OCI-LY7 (cell line): ENCODE data around the gene EAF2. TPM values are rescaled to one million over a fixed set of nuclear protein-coding genes. Genes with fewer than 3 reads are reported as not detected.

ENCODE experiments used
- BruUV-seq: library from RNA; stranded (reverse); fragments of 400-500 nt; replicated peaks from 2 replicates; lab custom pipeline; 2021; lab: Mats Ljungman, UMichigan
- CTCF ChIA-PET: fragments of 300-600 bp; sonication (Branson Sonifier 250); formaldehyde crosslinking; loops from one replicate; lab custom pipeline; 2022; ENCODE audit warnings: antibody characterized with exemption; ENCODE audit not compliant: unreplicated experiment; lab: Charles Lee
- POLR2A ChIA-PET: fragments of 300-600 bp; sonication (Branson Sonifier 250); formaldehyde crosslinking; loops from one replicate; lab custom pipeline; 2022; ENCODE audit warnings: antibody characterized with exemption; lab: Charles Lee
- DNase-seq: peaks from one replicate; pipeline ENCODE4 v3.0.0-alpha.2; 2015; ENCODE audit warnings: low spot score
- H2AFZ ChIP-seq: fragments of 200-600 bp; sonication (generic), shearing (Covaris generic); 2 replicates; pipeline ENCODE4 v1.6.1; 2014; ENCODE audit warnings: mild to moderate bottlenecking, antibody characterized with exemption, low read length, moderate library complexity
- H3K27ac ChIP-seq: fragments of 200-600 bp; sonication (generic); 2 replicates; pipeline ENCODE4 v1.5.1; 2014; ENCODE audit warnings: mixed run types, low read depth, mild to moderate bottlenecking, moderate library complexity, low read length, inconsistent platforms; ENCODE audit not compliant: poor library complexity, severe bottlenecking
- H3K36me3 ChIP-seq: fragments of 200-600 bp; sonication (generic); 2 replicates; pipeline ENCODE4 v1.6.1; 2014; ENCODE audit warnings: mild to moderate bottlenecking, antibody characterized with exemption, low read length, moderate library complexity, mixed read lengths; ENCODE audit not compliant: insufficient read depth
- H3K4me1 ChIP-seq: fragments of 200-600 bp; sonication (generic); 2 replicates; pipeline ENCODE4 v1.5.1; 2014; ENCODE audit warnings: mild to moderate bottlenecking, low read length; ENCODE audit not compliant: insufficient read depth, poor library complexity, severe bottlenecking
- H3K4me2 ChIP-seq: fragments of 200-600 bp; sonication (generic); 2 replicates; pipeline ENCODE4 v1.6.1; 2014; ENCODE audit warnings: mild to moderate bottlenecking, low read length
- H3K4me3 ChIP-seq: fragments of 200-600 bp; sonication (generic); 2 replicates; pipeline ENCODE4 v1.5.1; 2014; ENCODE audit warnings: mild to moderate bottlenecking, low read depth, low read length; ENCODE audit not compliant: poor library complexity, severe bottlenecking
- H3K79me2 ChIP-seq: fragments of 200-600 bp; sonication (generic); 2 replicates; pipeline ENCODE4 v1.6.1; 2016; ENCODE audit warnings: low read depth, mild to moderate bottlenecking, low read length, moderate library complexity, mixed read lengths; ENCODE audit not compliant: insufficient read depth
- H3K9me2 ChIP-seq: fragments of 200-600 bp; sonication (generic); 2 replicates; pipeline ENCODE4 v1.6.1; 2016; ENCODE audit warnings: mild to moderate bottlenecking, low read length, mixed read lengths; ENCODE audit not compliant: insufficient read depth
- H3K9me3 ChIP-seq: fragments of 200-600 bp; sonication (generic); 2 replicates; pipeline ENCODE4 v1.6.1; 2014; ENCODE audit warnings: mild to moderate bottlenecking, mixed run types, low read length, mixed read lengths
- H4K20me1 ChIP-seq: fragments of 200-600 bp; sonication (generic); 2 replicates; pipeline ENCODE4 v1.6.1; 2014; ENCODE audit warnings: mild to moderate bottlenecking, antibody characterized with exemption, low read length, moderate library complexity, mixed read lengths; ENCODE audit not compliant: insufficient read depth
- CTCF ChIP-seq: fragments of 200-600 bp; sonication (generic); conservative IDR thresholded peaks from 2 replicates; pipeline ENCODE4 v1.5.1; 2014; ENCODE audit warnings: mild to moderate bottlenecking, antibody characterized with exemption, low read length, moderate library complexity, mixed read lengths
- EZH2phosphoT487 ChIP-seq: fragments of 200-600 bp; sonication (generic); IDR thresholded peaks from 2 replicates; pipeline ENCODE4 v1.6.1; 2018; ENCODE audit warnings: low read depth, borderline replicate concordance, mild to moderate bottlenecking, mixed run types, antibody characterized with exemption, low read length, moderate library complexity, mixed read lengths
- intact Hi-C: fragments of 100-400 bp; cut with micrococcal nuclease; formaldehyde crosslinking; loops from one replicate; pipeline ENCODE4 v1.10.0; 2022; ENCODE audit not compliant: unreplicated experiment
- total RNA-seq, 2 experiments: library from RNA; depleted of rRNA in 1 of 2; stranded (reverse); fragments of >200 nt in 1 of 2; shearing (Covaris generic) in 1 of 2; gene quantifications; 2 replicates each; pipeline ENCODE4 v1.2.3, GENCODE V29; 2014 to 2022

EAF2 gene
- total RNA-seq, 2 experiments from 2014 or later: 78.1 to 132 TPM

- H3K36me3 ChIP-seq: peaks cover 78% of the 10 kb centered on the region
- ChIA-PET POLR2A (interaction anchor here (0.6 to 8.1 kb wide), 6 partner anchors 9 to 346 kb away, joined by 3 to 110 read pairs (median 5); no protein-coding TSS in a partner anchor), CTCF (interaction anchor here (0.5 kb wide), 1 partner anchor 84 kb away, joined by 6 read pairs; no protein-coding TSS in a partner anchor)
- peaks cover 62% of the 10 kb centered on the region for H3K4me1 ChIP-seq
- H3K79me2 ChIP-seq: peaks cover 92% of the 10 kb centered on the region
- BruUV-seq: TSS peak; percentile 80
- H3K9me3 ChIP-seq: peaks cover 4% of the 10 kb centered on the region; the same call in 1 of the 2 replicates
- H3K4me3 ChIP-seq: peak overlapping the region; percentile 93
- H3K27ac ChIP-seq: peak overlapping the region; percentile 83
- no peaks in the 10 kb centered on the region for H3K9me2 ChIP-seq
- peak overlapping the region; percentile 96 for H3K4me2 ChIP-seq
- DNase-seq: peak; percentile 25
- H4K20me1 ChIP-seq: peaks cover 14% of the 10 kb centered on the region; the same call in 1 of the 2 replicates
- H2AFZ ChIP-seq: peak overlapping the region; percentile 74; the same call in 1 of the 2 replicates
- TF ChIP-seq CTCF (no peak), EZH2phosphoT487 (no peak)
- intact Hi-C loops: loop anchor here (2.0 kb wide), 1 partner anchor 85 kb away; the partner anchor contains the start of gene GOLGB1
Measured at GRCh38 chr3:121834157-121834670, 795 bp upstream of the EAF2 start.

DNA sequence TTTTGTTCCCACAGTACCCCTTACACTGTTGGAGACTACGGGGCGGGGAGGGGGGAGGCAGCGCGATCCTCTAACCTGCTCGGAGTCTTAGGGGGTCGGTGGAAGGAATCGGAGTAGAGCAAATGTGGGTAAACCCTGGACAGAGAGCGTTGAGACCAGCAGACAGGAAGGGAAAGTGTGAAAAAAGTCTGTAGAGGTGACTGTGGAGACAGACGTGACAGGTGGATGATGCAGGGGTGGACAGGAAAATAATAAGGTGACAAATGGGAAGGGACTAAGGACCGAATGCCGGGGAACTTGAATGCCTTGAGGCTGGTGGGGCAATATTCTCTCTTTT is 424 bp downstream of the EAF2 start:
- Histone ChIP-seq H3K4me3 (peak overlapping the region; percentile 93), H4K20me1 (peaks cover 14% of the 10 kb centered on the region; the same call in 1 of the 2 replicates), H3K4me1 (peaks cover 56% of the 10 kb centered on the region), H3K27ac (peak overlapping the region; percentile 83), H3K79me2 (peaks cover 93% of the 10 kb centered on the region), H3K9me3 (peaks cover 4% of the 10 kb centered on the region; the same call in 1 of the 2 replicates), H3K4me2 (peak overlapping the region; percentile 88), H3K9me2 (no peaks in the 10 kb centered on the region), H3K36me3 (peaks cover 79% of the 10 kb centered on the region), H2AFZ (peak overlapping the region; percentile 54; the same call in 1 of the 2 replicates)
- TF ChIP-seq CTCF (no peak), EZH2phosphoT487 (no peak)
- ChIA-PET CTCF (no interaction called here), POLR2A (interaction anchor here (1.0 to 5.2 kb wide), 6 partner anchors 9 to 288 kb away, joined by 3 to 46 read pairs (median 4); no protein-coding TSS in a partner anchor)
- DNase-seq: peak; percentile 46
- TSS peak; percentile 60 for BruUV-seq
- intact Hi-C loops: loop anchor here (1.0 to 5.0 kb wide), 5 partner anchors 41 to 289 kb away; partner anchors contain the start of genes GOLGB1 and HCLS1

DNA sequence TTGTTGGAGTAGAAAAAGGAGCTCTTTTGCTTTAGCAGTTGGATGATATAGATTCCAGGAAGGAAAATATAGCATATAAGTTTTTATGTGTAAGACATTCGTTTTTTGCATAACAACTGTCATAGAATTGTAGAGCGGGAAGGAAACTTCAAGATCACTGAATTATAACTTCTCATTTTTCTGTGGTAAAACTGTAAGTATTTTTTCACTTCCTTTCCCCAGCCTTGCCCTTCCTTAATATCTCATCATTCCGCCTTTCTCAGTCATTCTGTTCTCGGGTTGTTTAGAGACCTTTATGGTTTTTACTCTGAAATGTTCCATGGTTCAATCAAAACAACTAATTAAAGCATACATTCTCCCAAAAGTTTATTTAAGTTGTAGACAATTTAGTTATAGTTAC is 1.1 kb downstream of the EAF2 start:
- peak overlapping the region; percentile 83 for H3K27ac ChIP-seq

More for the DNA sequence above, 1.1 kb downstream of the EAF2 start:
- POLR2A ChIA-PET: interaction anchor here (0.6 to 5.2 kb wide), 11 partner anchors 9 to 290 kb away, joined by 3 to 46 read pairs (median 4); partner anchors contain the start of gene POLQ
- peaks cover 4% of the 10 kb centered on the region; the same call in 1 of the 2 replicates for H3K9me3 ChIP-seq
- peak overlapping the region; percentile 54; the same call in 1 of the 2 replicates for H2AFZ ChIP-seq
- CTCF ChIA-PET: no interaction called here
- intact Hi-C loops: loop anchor here (5.0 kb wide), 2 partner anchors 174 to 241 kb away; partner anchors contain the start of gene HCLS1
- peaks cover 76% of the 10 kb centered on the region for H3K36me3 ChIP-seq
- H3K9me2 ChIP-seq: no peaks in the 10 kb centered on the region
- peak; percentile 55 for DNase-seq
- TF ChIP-seq CTCF (no peak), EZH2phosphoT487 (no peak)
- no TSS peak for BruUV-seq
- peak overlapping the region; percentile 88 for H3K4me2 ChIP-seq
- H3K4me3 ChIP-seq: peak overlapping the region; percentile 93
- peaks cover 50% of the 10 kb centered on the region for H3K4me1 ChIP-seq
- H4K20me1 ChIP-seq: peaks cover 14% of the 10 kb centered on the region; the same call in 1 of the 2 replicates
- peaks cover 91% of the 10 kb centered on the region for H3K79me2 ChIP-seq
